Hematopoietic multipotent progenitor cell treated with erythropoietin and hydrocortisone succinate and interleukin-3 and kit ligand, for 15 days (in vitro differentiated cells): ENCODE data around the gene KRTAP5-7.
"Not testable (repeated sequence)": the region's sequence is repeated elsewhere in the genome, so short reads cannot be mapped to it uniquely, and the experiment has no call there.

Source experiments
- DNase-seq: peaks from one replicate; pipeline ENCODE4 v3.0.0-alpha.2; 2015; ENCODE audit warnings: low spot score

KRTAP5-7 gene

GRCh38 chr11:71534711-71535608, 7.9 kb downstream of the KRTAP5-7 start:
- not testable (repeated sequence) for DNase-seq

DNA sequence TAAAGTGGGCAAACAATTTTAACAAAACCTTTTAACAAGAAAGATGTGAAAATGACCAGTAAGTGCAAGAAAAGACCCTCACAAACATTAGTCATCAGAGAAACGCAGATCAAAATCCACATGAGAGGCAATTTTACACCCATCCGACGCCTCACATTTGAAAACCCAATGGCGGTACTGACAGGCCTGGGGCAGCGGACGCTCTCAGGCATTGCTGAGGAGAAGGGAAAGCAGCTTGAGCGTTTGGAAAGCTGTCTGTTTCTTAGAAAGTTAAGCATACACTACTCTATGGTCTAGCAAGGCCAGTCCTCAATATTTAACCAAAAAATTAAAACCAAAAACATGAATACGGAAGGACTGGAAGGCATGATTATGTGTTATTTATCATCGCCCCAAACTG, 8.8 kb downstream of the KRTAP5-7 start:
- no peak for DNase-seq

- no peak for DNase-seq
Observed at GRCh38 chr11:71537537-71537936, 10.5 kb downstream of the KRTAP5-7 start.

DNA sequence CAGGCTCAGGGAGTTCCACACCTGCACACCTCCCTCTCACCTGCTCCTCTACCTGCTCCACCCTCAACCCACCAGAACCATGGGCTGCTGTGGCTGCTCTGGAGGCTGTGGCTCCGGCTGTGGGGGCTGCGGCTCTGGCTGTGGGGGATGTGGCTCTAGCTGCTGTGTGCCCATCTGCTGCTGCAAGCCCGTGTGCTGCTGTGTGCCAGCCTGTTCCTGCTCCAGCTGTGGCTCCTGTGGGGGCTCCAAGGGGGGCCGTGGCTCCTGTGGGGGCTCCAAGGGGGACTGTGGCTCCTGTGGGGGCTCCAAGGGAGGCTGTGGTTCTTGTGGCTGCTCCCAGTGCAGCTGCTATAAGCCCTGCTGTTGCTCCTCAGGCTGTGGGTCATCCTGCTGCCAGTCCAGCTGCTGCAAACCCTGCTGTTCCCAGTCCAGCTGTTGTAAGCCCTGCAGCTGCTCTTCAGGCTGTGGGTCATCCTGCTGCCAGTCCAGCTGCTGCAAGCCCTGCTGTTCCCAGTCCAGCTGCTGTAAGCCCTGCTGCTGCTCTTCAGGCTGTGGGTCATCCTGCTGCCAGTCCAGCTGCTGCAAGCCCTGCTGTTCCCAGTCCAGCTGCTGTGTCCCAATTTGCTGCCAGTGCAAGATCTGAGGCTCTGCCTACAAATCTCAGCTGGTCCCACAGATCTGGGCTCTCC, 11.1 kb downstream of the KRTAP5-7 start, which contains the start of gene KRTAP5-8:
Gene KRTAP5-8, plus strand, starts transcription at position 49 of the 689 bp plus-strand sequence. Its CDS starts 31 bp downstream, at position 80.
- DNase-seq: not testable (repeated sequence)

DNA sequence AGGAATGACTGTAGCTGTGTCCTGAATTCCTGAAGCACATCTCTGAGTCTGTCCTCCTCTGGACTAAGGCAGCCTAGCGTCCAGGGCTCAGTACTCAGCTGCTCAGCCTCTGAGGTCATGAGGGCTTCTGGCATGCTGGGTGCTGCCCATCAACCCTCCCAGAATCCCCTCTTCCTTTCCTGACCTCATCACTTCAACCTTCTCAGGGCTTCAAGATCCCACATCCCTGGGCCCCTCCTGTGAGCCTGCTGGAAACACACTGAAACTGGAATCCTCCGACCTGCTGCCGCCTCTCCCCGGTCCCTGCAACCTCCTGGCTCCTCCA, 11.6 kb downstream of the KRTAP5-7 start:
- no peak for DNase-seq

DNA sequence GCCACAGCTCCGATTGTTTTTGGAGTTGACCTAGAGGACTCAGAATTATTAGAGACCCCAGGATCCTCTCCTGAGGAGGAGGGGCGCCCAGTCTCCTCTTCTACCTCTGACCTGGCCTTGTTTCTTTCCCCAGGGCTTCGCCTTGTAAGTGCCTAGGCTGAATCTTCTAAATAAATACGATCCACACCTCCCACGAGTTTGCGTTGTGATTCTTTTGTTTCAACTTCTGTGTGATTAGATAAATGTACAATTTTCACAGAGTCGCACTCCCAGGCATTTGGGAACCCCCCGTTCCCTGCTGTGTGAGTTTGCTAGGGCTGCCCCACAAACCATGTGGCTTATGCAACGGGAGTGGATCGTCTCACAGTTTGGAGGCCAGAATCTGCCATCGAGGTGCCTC, 11.9 kb downstream of the KRTAP5-7 start:
- DNase-seq: no peak

GRCh38 chr11:71539971-71540370, 12.9 kb downstream of the KRTAP5-7 start:
- not testable (repeated sequence) for DNase-seq

GRCh38 chr11:71540521-71541304, 13.6 kb downstream of the KRTAP5-7 start:
- not testable (repeated sequence) for DNase-seq

GRCh38 chr11:71542382-71542781, 15.3 kb downstream of the KRTAP5-7 start:
- DNase-seq: no peak

- no peak for DNase-seq
Observed at GRCh38 chr11:71542879-71543777, 16.1 kb downstream of the KRTAP5-7 start.

- no peak for DNase-seq
Observed at GRCh38 chr11:71543866-71544265, 16.8 kb downstream of the KRTAP5-7 start.

GRCh38 chr11:71544525-71545214, 17.6 kb downstream of the KRTAP5-7 start:
- DNase-seq: no peak

DNA sequence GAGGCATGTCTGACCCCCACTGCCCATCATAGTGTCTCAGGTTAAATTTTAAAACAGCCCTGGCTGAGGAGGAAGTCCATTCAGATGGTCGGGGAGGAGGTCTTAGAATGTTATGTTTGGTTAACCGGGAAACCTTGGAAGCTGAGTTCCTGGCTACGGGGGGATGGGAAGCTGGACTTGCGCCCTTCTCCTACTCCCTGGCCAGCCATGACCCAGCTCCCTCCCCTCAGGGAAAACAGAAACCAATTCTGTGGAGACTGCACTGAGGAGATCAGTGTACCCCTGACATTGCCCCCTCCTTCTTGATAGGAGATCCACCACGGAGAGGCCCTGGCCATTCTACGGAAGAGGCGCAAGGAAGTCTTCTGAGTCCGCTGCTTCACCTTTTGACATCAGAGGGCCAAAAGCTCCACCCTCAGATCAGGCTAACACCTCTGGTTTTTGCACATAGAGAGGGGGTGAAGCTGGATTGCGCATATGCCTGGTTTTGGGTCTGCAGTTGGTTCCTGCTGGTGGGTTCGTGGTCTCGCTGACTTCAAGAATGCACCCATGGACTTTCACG, 18.4 kb downstream of the KRTAP5-7 start:
- no peak for DNase-seq

- DNase-seq: no peak
Observed at GRCh38 chr11:71548120-71548519, 21.1 kb downstream of the KRTAP5-7 start, which contains the start of gene KRTAP5-9. Gene KRTAP5-9 (plus strand): TSS chr11:71548420. CDS start chr11:71548658, 238 bp downstream.

GRCh38 chr11:71548716-71549151, 21.7 kb downstream of the KRTAP5-7 start:
- no peak for DNase-seq

DNA sequence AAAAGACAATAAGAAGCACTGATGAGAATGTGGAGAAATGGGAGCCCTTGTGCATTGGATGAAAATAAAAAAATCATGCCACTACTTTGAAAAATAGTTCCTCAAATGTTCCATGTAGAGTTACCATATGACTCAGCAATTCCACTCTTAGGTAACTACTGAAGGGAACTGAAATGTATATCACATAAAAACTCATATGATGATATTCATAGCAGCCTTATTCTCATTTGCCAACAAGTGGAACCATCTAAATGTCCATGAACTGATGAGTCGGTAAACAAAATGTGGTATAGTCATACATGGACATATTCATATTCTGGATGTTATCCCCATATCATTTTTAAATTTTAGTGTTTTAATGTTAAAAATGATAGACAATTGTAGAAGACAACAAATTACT, 24.6 kb downstream of the KRTAP5-7 start:
- no peak for DNase-seq

- DNase-seq: no peak
Observed at GRCh38 chr11:71554996-71555395, 27.9 kb downstream of the KRTAP5-7 start.

DNA sequence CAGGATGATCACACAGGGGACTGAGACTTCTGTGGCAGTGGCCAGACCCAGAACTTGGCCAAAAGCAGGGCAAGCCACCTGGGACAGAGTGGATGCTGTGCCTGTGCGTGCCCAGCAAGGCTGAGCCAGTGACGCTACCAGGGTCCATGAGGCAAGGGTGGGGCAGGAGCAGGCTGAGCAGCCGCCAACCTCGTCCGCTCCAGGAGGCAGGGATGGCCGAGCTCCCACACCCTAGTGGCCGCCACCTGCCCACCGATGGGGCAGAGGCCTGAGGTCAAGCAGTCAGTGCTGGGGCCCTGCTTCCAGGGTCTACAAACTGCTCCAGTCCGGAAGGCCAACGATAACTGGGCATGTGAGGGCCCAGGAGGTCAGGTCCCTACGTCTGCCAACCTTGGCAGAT, 28.4 kb downstream of the KRTAP5-7 start:
- DNase-seq: no peak

DNA sequence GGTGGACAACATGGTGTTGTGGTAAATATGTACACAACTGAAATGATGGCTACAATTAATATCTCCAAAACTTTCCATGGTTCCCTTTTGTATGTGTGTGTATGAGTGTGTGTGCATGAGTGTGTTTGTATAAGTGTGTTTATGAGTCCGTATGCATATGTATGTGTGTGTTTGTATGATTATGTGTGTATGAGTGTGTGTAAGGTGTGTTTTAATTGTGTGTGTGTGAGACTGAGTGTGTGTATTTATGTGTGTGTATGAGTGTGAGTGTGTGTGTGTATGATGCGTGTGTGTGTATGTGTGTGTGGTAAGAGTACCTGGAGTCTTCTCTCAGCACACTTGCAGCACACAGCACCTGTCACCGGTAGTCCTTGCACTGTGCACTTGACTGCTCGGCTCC, 29.0 kb downstream of the KRTAP5-7 start:
- DNase-seq: no peak

GRCh38 chr11:71557257-71557656, 30.2 kb downstream of the KRTAP5-7 start:
- DNase-seq: no peak
